Small intestine (tissue), 16 donors: ENCODE data around the gene CCDC88C. TPM values are rescaled to one million over a fixed set of nuclear protein-coding genes. Genes with fewer than 3 reads are reported as not detected.

ENCODE experiments used
- DNase-seq, 2 donors: peaks; one replicate each; pipeline versions ENCODE4 v3.0.0 to v3.0.0-alpha.2; 2013
- FAIRE-seq: peaks from 2 replicates; lab custom pipeline; 2012; peaks lifted over from hg19 to GRCh38; lab: Jason Lieb, UNC
- H3K27ac ChIP-seq, 3 donors: one replicate each; pipeline ENCODE4 v1.5.1; 2013; ENCODE audit warnings: low read length in 2 of 3, mild to moderate bottlenecking in 2 of 3, control low read depth in 1 of 3, inconsistent platforms in 1 of 3, low read depth in 1 of 3, moderate library complexity in 1 of 3
- H3K27me3 ChIP-seq, 3 donors: one replicate each; pipeline ENCODE4 v1.6.1; 2013; ENCODE audit warnings: low read length in 3 of 3, inconsistent platforms in 1 of 3; ENCODE audit not compliant: control insufficient read depth in 3 of 3, insufficient read depth in 3 of 3
- H3K36me3 ChIP-seq, 3 donors: one replicate each; pipeline ENCODE4 v1.6.1; 2013; ENCODE audit warnings: low read length in 3 of 3, inconsistent platforms in 1 of 3, low read depth in 1 of 3, mild to moderate bottlenecking in 1 of 3, moderate library complexity in 1 of 3; ENCODE audit not compliant: control insufficient read depth in 3 of 3, insufficient read depth in 2 of 3
- H3K4me1 ChIP-seq, 3 donors: one replicate each; pipeline ENCODE4 v1.6.1; 2013; ENCODE audit warnings: low read length in 2 of 3, inconsistent platforms in 1 of 3, low read depth in 1 of 3, mild to moderate bottlenecking in 1 of 3, moderate library complexity in 1 of 3; ENCODE audit not compliant: control insufficient read depth in 3 of 3, insufficient read depth in 2 of 3
- H3K4me3 ChIP-seq, 3 donors: one replicate each; pipeline ENCODE4 v1.5.1; 2013; ENCODE audit warnings: low read length in 3 of 3, control low read depth in 1 of 3, inconsistent platforms in 1 of 3, low read depth in 1 of 3, mild to moderate bottlenecking in 1 of 3, moderate library complexity in 1 of 3
- H3K9me3 ChIP-seq, 2 donors: one replicate each; pipeline ENCODE4 v1.6.1; 2013; ENCODE audit warnings: low read depth in 1 of 2, low read length in 1 of 2; ENCODE audit not compliant: control insufficient read depth in 2 of 2, insufficient read depth in 1 of 2
- WGBS, 3 donors: extraction: QIAGEN DNeasy Blood & Tissue Kit; methylation state at CpG; one replicate each; pipeline ENCODE4 v1.1.7; 2013; 5-methylcytosine and 5-hydroxymethylcytosine counted together
- long read RNA-seq, 10 donors: transcript quantifications; one replicate each; lab custom pipeline, GENCODE V29; 2026
- polyA plus RNA-seq, 4 donors: library from polyadenylated mRNA; stranded (reverse) in 3 of 4; unstranded in 1 of 4; fragments of 200-250 nt in 3 of 4; fragments of 120-200 nt in 1 of 4; gene quantifications; one replicate each; pipeline versions ENCODE4 v1.2.1 to v1.2.3, GENCODE V29; 2013
- donor health status: healthy with polysubstance abuse.
- donor health status: control.
- donor health status: control.
- donor health status: Bipolar disorder and iron deficiency.
- donor health status: healthy.

CCDC88C gene, protein sequence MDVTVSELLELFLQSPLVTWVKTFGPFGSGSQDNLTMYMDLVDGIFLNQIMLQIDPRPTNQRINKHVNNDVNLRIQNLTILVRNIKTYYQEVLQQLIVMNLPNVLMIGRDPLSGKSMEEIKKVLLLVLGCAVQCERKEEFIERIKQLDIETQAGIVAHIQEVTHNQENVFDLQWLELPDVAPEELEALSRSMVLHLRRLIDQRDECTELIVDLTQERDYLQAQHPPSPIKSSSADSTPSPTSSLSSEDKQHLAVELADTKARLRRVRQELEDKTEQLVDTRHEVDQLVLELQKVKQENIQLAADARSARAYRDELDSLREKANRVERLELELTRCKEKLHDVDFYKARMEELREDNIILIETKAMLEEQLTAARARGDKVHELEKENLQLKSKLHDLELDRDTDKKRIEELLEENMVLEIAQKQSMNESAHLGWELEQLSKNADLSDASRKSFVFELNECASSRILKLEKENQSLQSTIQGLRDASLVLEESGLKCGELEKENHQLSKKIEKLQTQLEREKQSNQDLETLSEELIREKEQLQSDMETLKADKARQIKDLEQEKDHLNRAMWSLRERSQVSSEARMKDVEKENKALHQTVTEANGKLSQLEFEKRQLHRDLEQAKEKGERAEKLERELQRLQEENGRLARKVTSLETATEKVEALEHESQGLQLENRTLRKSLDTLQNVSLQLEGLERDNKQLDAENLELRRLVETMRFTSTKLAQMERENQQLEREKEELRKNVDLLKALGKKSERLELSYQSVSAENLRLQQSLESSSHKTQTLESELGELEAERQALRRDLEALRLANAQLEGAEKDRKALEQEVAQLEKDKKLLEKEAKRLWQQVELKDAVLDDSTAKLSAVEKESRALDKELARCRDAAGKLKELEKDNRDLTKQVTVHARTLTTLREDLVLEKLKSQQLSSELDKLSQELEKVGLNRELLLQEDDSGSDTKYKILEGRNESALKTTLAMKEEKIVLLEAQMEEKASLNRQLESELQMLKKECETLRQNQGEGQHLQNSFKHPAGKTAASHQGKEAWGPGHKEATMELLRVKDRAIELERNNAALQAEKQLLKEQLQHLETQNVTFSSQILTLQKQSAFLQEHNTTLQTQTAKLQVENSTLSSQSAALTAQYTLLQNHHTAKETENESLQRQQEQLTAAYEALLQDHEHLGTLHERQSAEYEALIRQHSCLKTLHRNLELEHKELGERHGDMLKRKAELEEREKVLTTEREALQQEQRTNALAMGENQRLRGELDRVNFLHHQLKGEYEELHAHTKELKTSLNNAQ (N-terminal part only)
- polyA plus RNA-seq, result 10 to 100 TPM; 13.2 to 25.9 (median 18.3) TPM
- long read RNA-seq, donor 1, result 0 reads
- long read RNA-seq, donor 2, partial matches to known transcripts, result 0 of 1 reads
- long read RNA-seq, donor 2, other reads (novel, unspliced or antisense), result 0 of 1 reads
- long read RNA-seq, donor 3, partial matches to known transcripts, result 5 of 5 reads
- long read RNA-seq, donor 3, other reads (novel, unspliced or antisense), result 0 of 5 reads
- long read RNA-seq, donor 4, result 0 reads
- long read RNA-seq, donor 5, partial matches to known transcripts, result 0 of 1 reads
- long read RNA-seq, donor 5, other reads (novel, unspliced or antisense), result 0 of 1 reads
- long read RNA-seq, donor 6, partial matches to known transcripts, result 0 of 1 reads
- long read RNA-seq, donor 6, other reads (novel, unspliced or antisense), result 0 of 1 reads
- long read RNA-seq, donor 7, result 0 reads
- long read RNA-seq, donor 8, result 0 reads
- long read RNA-seq, donor 9, partial matches to known transcripts, result 0 of 1 reads
- long read RNA-seq, donor 9, other reads (novel, unspliced or antisense), result 0 of 1 reads
- long read RNA-seq, donor 10, partial matches to known transcripts, result 0 of 2 reads
- long read RNA-seq, donor 10, other reads (novel, unspliced or antisense), result 0 of 2 reads

DNA sequence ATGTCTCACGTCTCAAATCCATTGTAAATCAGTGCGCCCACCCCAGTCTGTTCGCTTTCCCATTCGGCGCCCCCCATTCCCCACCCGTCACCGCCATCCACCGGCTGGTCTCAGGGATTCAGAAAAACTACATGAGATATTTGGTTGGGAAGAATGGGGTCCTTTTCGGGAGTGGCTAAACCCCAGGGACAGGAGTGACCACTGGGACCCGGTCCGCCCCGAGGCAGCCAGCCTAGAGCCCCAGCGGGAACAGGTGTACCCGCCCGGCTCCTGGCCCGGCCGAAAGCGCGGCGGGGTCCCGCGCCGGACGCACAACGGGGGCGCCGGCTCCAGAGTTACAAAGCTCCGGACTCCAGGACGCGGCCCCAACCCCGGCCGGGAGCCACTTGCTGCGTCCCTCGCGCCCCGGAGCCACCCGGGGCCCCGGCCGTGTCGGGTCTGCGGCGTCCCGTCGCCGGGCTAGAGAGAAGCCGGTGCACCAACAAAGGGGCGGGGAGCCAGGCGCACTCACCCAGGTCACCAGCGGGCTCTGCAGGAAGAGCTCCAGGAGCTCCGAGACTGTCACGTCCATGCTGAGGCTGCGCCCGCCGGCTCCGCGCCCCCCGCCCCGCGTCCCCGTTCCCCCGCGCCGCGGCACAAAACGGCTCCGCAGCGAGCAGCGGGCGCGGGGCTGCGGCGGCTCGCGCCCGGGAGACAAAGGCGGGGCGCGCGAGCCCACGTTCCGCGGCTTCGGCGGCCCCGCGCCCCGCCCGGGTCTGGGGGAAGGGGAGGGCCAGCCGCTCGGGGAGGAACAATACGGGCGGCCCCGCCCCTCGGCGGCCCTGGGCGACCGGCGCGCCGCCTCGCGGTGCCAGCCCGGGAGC lies at the start of gene CCDC88C:
Gene CCDC88C (minus strand): TSS at position 701 of the 863 bp plus-strand sequence. CDS start 130 bp downstream, at position 571.
- Histone ChIP-seq H3K27me3 (no peaks in the 10 kb centered on the region), H3K27ac (peak within 1 kb of the TSS; percentile 61 to 89 (median 63)), H3K36me3 (no peaks in the 10 kb centered on the region), H3K4me1 (peaks cover 3 to 34% (median 9%) of the 10 kb centered on the region in 3 donors), H3K9me3 (no peaks in the 10 kb centered on the region), H3K4me3 (peak within 1 kb of the TSS; percentile 67 to 92 (median 77))
- FAIRE-seq (no peak), DNase-seq (peak; percentile 80 to 92)
- WGBS, 3 donors, result 0 to 1% (median 1%) methylated on average over 69 to 103 of the region's 103 CpGs

DNA sequence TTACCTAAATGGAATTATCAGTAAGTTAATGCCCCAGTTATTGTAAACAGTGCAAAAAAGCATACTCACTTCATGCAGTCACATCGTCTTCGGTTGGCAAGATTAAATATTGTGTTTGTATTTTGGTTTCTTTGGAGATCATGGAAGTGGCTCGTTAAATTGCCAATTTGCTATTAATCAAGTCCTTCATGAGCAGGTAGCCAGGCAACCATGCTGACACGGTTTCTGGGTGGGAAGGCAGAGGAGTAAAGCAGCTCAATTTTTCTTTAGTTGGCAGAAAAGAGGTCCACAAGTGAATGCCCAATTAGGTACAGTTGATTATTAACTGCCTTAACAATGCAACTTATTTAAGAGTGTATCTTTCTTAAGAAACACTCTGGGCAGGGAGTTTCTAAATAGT lies 48.6 kb upstream of the CCDC88C start:
- no peaks in the 10 kb centered on the region for H3K9me3 ChIP-seq
- no peaks in the 10 kb centered on the region for H3K4me1 ChIP-seq
- no peaks in the 10 kb centered on the region for H3K27me3 ChIP-seq
- no peak for FAIRE-seq
- H3K27ac ChIP-seq, result no peak overlapping the region
- no peak overlapping the region for H3K4me3 ChIP-seq
- WGBS, 3 donors, result 31 to 49% (median 41%) methylated on average over 4 of the region's 4 CpGs
- H3K36me3 ChIP-seq, result peaks cover 21 to 32% (median 24%) of the 10 kb centered on the region in 3 donors
- DNase-seq, result no peak

DNA sequence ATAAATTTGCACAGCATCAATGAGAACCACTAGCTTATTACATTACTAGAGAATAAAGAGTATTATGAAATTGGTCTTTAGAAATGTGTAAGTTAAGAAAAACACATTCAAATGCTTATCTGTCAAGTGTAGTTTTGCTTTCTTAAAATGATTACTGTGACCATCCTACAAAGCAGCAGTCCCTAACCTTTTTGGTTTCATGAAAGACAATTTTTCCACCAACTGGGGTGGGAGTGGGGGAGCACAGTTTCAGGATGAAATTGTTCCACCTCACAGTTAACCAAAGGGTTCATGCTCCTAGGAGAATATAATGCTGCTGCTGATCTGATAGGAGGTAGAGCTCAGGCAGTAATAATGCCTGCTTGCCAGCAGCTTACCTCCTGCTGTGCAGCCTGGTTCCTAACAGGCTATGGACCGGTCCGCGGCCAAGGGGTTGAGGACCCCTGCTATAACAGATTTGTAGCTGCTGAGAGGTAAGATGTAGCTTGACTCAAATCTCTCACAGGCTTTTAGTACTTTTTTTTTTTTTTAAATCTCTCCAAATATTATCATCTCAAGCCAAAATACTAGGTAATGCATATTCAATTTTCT lies 47.1 kb upstream of the CCDC88C start:
- peaks cover 16 to 40% (median 26%) of the 10 kb centered on the region in 3 donors for H3K36me3 ChIP-seq
- no peaks in the 10 kb centered on the region for H3K4me1 ChIP-seq
- H3K9me3 ChIP-seq, result no peaks in the 10 kb centered on the region
- no peak for FAIRE-seq
- H3K27me3 ChIP-seq, result no peaks in the 10 kb centered on the region
- no peak for DNase-seq
- WGBS, 3 donors, result 64 to 83% (median 67%) methylated on average over 3 of the region's 3 CpGs
- H3K4me3 ChIP-seq, result no peak overlapping the region
- no peak overlapping the region for H3K27ac ChIP-seq

DNA sequence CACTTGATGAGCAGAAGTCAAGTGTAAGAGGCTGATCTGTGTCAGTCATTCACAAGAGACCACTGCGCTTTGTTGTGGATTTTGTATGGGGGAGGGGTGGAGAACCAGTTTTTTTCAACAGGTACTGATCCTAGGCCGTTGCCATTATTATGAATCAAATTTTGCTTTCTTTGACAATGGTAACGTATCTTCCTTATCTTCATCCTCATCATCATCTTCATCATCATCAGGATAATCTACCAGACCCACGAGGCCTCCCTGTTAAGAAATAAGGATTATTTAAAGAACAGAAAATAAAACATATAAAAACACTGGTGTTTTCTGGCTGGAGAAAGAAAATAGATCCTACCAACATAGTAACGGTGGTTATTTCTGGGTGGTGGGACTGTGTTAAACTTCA lies 41.0 kb upstream of the CCDC88C start:
- H3K4me1 ChIP-seq, result no peaks in the 10 kb centered on the region
- no peak overlapping the region for H3K27ac ChIP-seq
- no peaks in the 10 kb centered on the region for H3K27me3 ChIP-seq
- no peak overlapping the region for H3K4me3 ChIP-seq
- peaks cover 0 to 3% of the 10 kb centered on the region in 2 donors for H3K9me3 ChIP-seq
- 82 to 87% (median 84%) methylated on average over 5 of the region's 5 CpGs for WGBS, 3 donors
- peaks cover 14 to 41% (median 20%) of the 10 kb centered on the region in 3 donors for H3K36me3 ChIP-seq
- DNase-seq (no peak), FAIRE-seq (no peak)

DNA sequence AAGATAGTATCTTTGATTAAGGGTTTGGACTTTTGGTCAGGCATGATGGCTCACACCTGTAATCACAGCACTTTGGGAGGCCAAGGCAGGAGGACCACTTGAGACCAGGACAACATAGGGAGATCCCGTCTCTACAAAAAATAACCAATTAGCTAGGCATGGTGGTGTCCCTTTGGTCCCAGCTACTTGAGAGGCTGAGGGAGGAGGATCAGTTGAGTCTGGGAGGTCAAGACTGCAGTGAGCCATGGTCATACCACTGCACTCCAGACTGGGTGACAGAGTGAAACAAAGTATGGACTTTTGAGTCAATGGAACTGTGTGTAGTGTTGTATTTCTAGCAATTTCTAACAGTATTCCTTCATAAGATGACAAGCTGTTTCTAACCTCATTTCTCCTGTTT lies 38.7 kb upstream of the CCDC88C start:
- no peak overlapping the region for H3K4me3 ChIP-seq
- no peaks in the 10 kb centered on the region for H3K27me3 ChIP-seq
- H3K36me3 ChIP-seq, result peaks cover 11 to 32% (median 15%) of the 10 kb centered on the region in 3 donors
- peaks cover 0 to 4% of the 10 kb centered on the region in 2 donors for H3K9me3 ChIP-seq
- no peak overlapping the region for H3K27ac ChIP-seq
- no peaks in the 10 kb centered on the region for H3K4me1 ChIP-seq
- WGBS, 3 donors, result 92 to 100% (median 93%) methylated on average over 1 of the region's 1 CpG
- FAIRE-seq, result no peak
- DNase-seq, result no peak

DNA sequence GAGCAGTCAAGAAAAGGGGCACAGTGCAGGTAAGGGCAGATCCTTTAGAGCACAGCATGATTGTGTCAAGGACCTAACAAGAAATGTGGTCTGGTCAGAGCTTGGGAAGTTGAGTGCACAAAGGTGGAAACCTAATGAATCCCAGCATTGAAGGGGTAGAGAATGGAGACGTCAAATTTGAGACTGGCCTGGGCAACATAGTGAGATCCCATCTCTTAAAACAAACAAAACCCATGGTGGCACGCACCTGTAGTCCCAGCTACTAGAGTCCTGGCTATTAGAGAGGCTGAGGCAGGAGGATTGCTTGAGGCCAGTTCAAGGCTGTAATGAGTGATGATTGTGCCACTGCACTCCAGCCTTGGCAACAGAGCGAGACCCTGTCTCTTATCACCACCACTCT lies 37.0 kb upstream of the CCDC88C start:
- DNase-seq (no peak), FAIRE-seq (no peak)
- Histone ChIP-seq H3K9me3 (peaks cover 0 to 4% of the 10 kb centered on the region in 2 donors), H3K4me3 (no peak overlapping the region), H3K36me3 (peaks cover 8 to 19% (median 8%) of the 10 kb centered on the region in 3 donors), H3K27ac (no peak overlapping the region), H3K4me1 (no peaks in the 10 kb centered on the region), H3K27me3 (no peaks in the 10 kb centered on the region)
- 93 to 96% (median 95%) methylated on average over 3 of the region's 3 CpGs for whole genome bisulfite sequencing, 3 donors
